Naive B cell (primary cell): ENCODE results near the gene GDPD2. TPM values are rescaled to one million over a fixed set of nuclear protein-coding genes. Genes with fewer than 3 reads are reported as not detected.

ENCODE experiments used
- polyA plus RNA-seq, 6 donors: library from polyadenylated mRNA; unstranded; fragments of 300-500 nt; fragmentation: Illumina TruSeq; gene quantifications; one replicate each; pipeline ENCODE4 v1.2.3, GENCODE V29; 2021; ENCODE audit warnings: low read depth in 6 of 6

The GDPD2 gene
- polyA plus RNA-seq, 6 donors from 2014 or later, result not detected

Other genes starting within 250 kb of the GDPD2 start
- gene DGAT2L6, start 245.8 kb upstream of the GDPD2 start, polyA plus RNA-seq, result not detected
- not detected for gene AWAT1, start 188.7 kb upstream of the GDPD2 start, polyA plus RNA-seq
- not detected for gene P2RY4, start 163.1 kb upstream of the GDPD2 start, polyA plus RNA-seq
- not detected for gene ARR3, start 155.0 kb upstream of the GDPD2 start, polyA plus RNA-seq
- gene RAB41, start 141.1 kb upstream of the GDPD2 start, polyA plus RNA-seq, result under 1 TPM in 1 of 6 donors, not detected in 5; 0.26 TPM
- 10 to 100 TPM; 12.8 to 26.1 (median 17.6) TPM for gene PDZD11, start 133.4 kb upstream of the GDPD2 start, polyA plus RNA-seq
- gene KIF4A, start 133.2 kb upstream of the GDPD2 start, polyA plus RNA-seq, result not detected
- gene DLG3, start 21.5 kb downstream of the GDPD2 start, polyA plus RNA-seq, result 1 to 10 TPM; 2.1 to 5.0 (median 3.2) TPM